ENCODE data around the gene TPM1. TPM values are rescaled to one million over a fixed set of nuclear protein-coding genes. Genes with fewer than 3 reads are reported as not detected.

TPM1 gene
- total RNA-seq, 1 donor from 2014 or later = 11.1 TPM

GRCh38 chr15:63046917-63047760 lies 4.6 kb downstream of the TPM1 start:
- peaks cover 61% of the 10 kb centered on the region for H3K27me3 Mint-ChIP-seq (ENCODE audit: low read depth)
- H3K9me3 Mint-ChIP-seq = no peaks in the 10 kb centered on the region
- H3K4me3 Mint-ChIP-seq (ENCODE audit: low read depth) = peak overlapping the region; percentile 77
- DNase-seq (ENCODE audit: low spot score) = no peak
- peak overlapping the region; percentile 5 for H3K27ac Mint-ChIP-seq
- H3K36me3 Mint-ChIP-seq (ENCODE audit: low read depth) = no peaks in the 10 kb centered on the region
- peaks cover 14% of the 10 kb centered on the region for H3K4me1 Mint-ChIP-seq (ENCODE audit: low read depth)
- intact Hi-C loops (cut with micrococcal nuclease) = loop anchor here (1.0 to 10.0 kb wide), 5 partner anchors 46 to 355 kb away; partner anchors contain the start of gene APH1B

GRCh38 chr15:63047792-63048114 lies 5.2 kb downstream of the TPM1 start:
- Mint-ChIP-seq H3K4me1 (ENCODE audit: low read depth) (peaks cover 14% of the 10 kb centered on the region), H3K9me3 (no peaks in the 10 kb centered on the region), H3K27me3 (ENCODE audit: low read depth) (peaks cover 61% of the 10 kb centered on the region), H3K36me3 (ENCODE audit: low read depth) (no peaks in the 10 kb centered on the region), H3K4me3 (ENCODE audit: low read depth) (peak overlapping the region; percentile 77), H3K27ac (peak overlapping the region; percentile 5)
- DNase-seq (ENCODE audit: low spot score) = no peak
- intact Hi-C loops (cut with micrococcal nuclease) = loop anchor here (1.0 to 10.0 kb wide), 5 partner anchors 46 to 355 kb away; partner anchors contain the start of gene APH1B

GRCh38 chr15:63048115-63048775 lies 5.7 kb downstream of the TPM1 start:
- peak; percentile 81 for DNase-seq (ENCODE audit: low spot score)
- intact Hi-C loops (cut with micrococcal nuclease) = loop anchor here (5.0 to 10.0 kb wide), 4 partner anchors 147 to 354 kb away; partner anchors contain the start of gene APH1B
- no peak overlapping the region for H3K27ac Mint-ChIP-seq
- no peaks in the 10 kb centered on the region for H3K9me3 Mint-ChIP-seq
- peaks cover 11% of the 10 kb centered on the region for H3K4me1 Mint-ChIP-seq (ENCODE audit: low read depth)
- H3K27me3 Mint-ChIP-seq (ENCODE audit: low read depth) = peaks cover 57% of the 10 kb centered on the region
- no peaks in the 10 kb centered on the region for H3K36me3 Mint-ChIP-seq (ENCODE audit: low read depth)
- H3K4me3 Mint-ChIP-seq (ENCODE audit: low read depth) = peak overlapping the region; percentile 89

- H3K27ac Mint-ChIP-seq = peak overlapping the region; percentile 63
- peak overlapping the region; percentile 89 for H3K4me3 Mint-ChIP-seq (ENCODE audit: low read depth)
- H3K4me1 Mint-ChIP-seq (ENCODE audit: low read depth) = peaks cover 11% of the 10 kb centered on the region
- DNase-seq (ENCODE audit: low spot score) = peak; percentile 29
- intact Hi-C loops (cut with micrococcal nuclease) = loop anchor here (5.0 to 10.0 kb wide), 4 partner anchors 146 to 353 kb away; partner anchors contain the start of gene APH1B
- peaks cover 50% of the 10 kb centered on the region for H3K27me3 Mint-ChIP-seq (ENCODE audit: low read depth)
- no peaks in the 10 kb centered on the region for H3K36me3 Mint-ChIP-seq (ENCODE audit: low read depth)
- H3K9me3 Mint-ChIP-seq = no peaks in the 10 kb centered on the region
Observed at GRCh38 chr15:63048776-63049665, 6.5 kb downstream of the TPM1 start.

GRCh38 chr15:63049783-63050371 lies 7.3 kb downstream of the TPM1 start:
- H3K27me3 Mint-ChIP-seq (ENCODE audit: low read depth) = peaks cover 42% of the 10 kb centered on the region
- peak overlapping the region; percentile 43 for H3K4me3 Mint-ChIP-seq (ENCODE audit: low read depth)
- H3K4me1 Mint-ChIP-seq (ENCODE audit: low read depth) = peaks cover 11% of the 10 kb centered on the region
- intact Hi-C loops (cut with micrococcal nuclease) = loop anchor here (5.0 to 10.0 kb wide), 4 partner anchors 145 to 352 kb away; partner anchors contain the start of gene APH1B
- no peaks in the 10 kb centered on the region for H3K9me3 Mint-ChIP-seq
- DNase-seq (ENCODE audit: low spot score) = no peak
- H3K36me3 Mint-ChIP-seq (ENCODE audit: low read depth) = no peaks in the 10 kb centered on the region
- H3K27ac Mint-ChIP-seq = no peak overlapping the region

GRCh38 chr15:63050731-63051155 lies 8.2 kb downstream of the TPM1 start:
- intact Hi-C loops (cut with micrococcal nuclease) = no loop called here
- H3K4me3 Mint-ChIP-seq (ENCODE audit: low read depth) = no peak overlapping the region
- no peaks in the 10 kb centered on the region for H3K36me3 Mint-ChIP-seq (ENCODE audit: low read depth)
- H3K27ac Mint-ChIP-seq = no peak overlapping the region
- H3K9me3 Mint-ChIP-seq = no peaks in the 10 kb centered on the region
- peaks cover 33% of the 10 kb centered on the region for H3K27me3 Mint-ChIP-seq (ENCODE audit: low read depth)
- no peak for DNase-seq (ENCODE audit: low spot score)
- H3K4me1 Mint-ChIP-seq (ENCODE audit: low read depth) = peaks cover 11% of the 10 kb centered on the region

- Mint-ChIP-seq H3K36me3 (ENCODE audit: low read depth) (no peaks in the 10 kb centered on the region), H3K9me3 (no peaks in the 10 kb centered on the region), H3K27ac (no peak overlapping the region), H3K4me1 (ENCODE audit: low read depth) (peaks cover 11% of the 10 kb centered on the region), H3K27me3 (ENCODE audit: low read depth) (peaks cover 28% of the 10 kb centered on the region), H3K4me3 (ENCODE audit: low read depth) (no peak overlapping the region)
- intact Hi-C loops (cut with micrococcal nuclease) = no loop called here
- DNase-seq (ENCODE audit: low spot score) = no peak
Observed at GRCh38 chr15:63051156-63052066, 8.9 kb downstream of the TPM1 start.

- Mint-ChIP-seq H3K27ac (no peak overlapping the region), H3K4me3 (ENCODE audit: low read depth) (no peak overlapping the region), H3K36me3 (ENCODE audit: low read depth) (no peaks in the 10 kb centered on the region), H3K9me3 (no peaks in the 10 kb centered on the region), H3K4me1 (ENCODE audit: low read depth) (peaks cover 14% of the 10 kb centered on the region), H3K27me3 (ENCODE audit: low read depth) (peaks cover 23% of the 10 kb centered on the region)
- no peak for DNase-seq (ENCODE audit: low spot score)
- intact Hi-C loops (cut with micrococcal nuclease) = no loop called here
Observed at GRCh38 chr15:63052077-63052841, 9.7 kb downstream of the TPM1 start.

GRCh38 chr15:63052961-63053698 lies 10.6 kb downstream of the TPM1 start:
- H3K4me3 Mint-ChIP-seq (ENCODE audit: low read depth) = no peak overlapping the region
- no peak for DNase-seq (ENCODE audit: low spot score)
- peaks cover 17% of the 10 kb centered on the region for H3K27me3 Mint-ChIP-seq (ENCODE audit: low read depth)
- H3K9me3 Mint-ChIP-seq = no peaks in the 10 kb centered on the region
- peaks cover 11% of the 10 kb centered on the region for H3K4me1 Mint-ChIP-seq (ENCODE audit: low read depth)
- no peak overlapping the region for H3K27ac Mint-ChIP-seq
- H3K36me3 Mint-ChIP-seq (ENCODE audit: low read depth) = no peaks in the 10 kb centered on the region
- intact Hi-C loops (cut with micrococcal nuclease) = no loop called here

- DNase-seq (ENCODE audit: low spot score) = no peak
- intact Hi-C loops (cut with micrococcal nuclease) = no loop called here
- Mint-ChIP-seq H3K4me1 (ENCODE audit: low read depth) (peaks cover 6% of the 10 kb centered on the region), H3K27me3 (ENCODE audit: low read depth) (peaks cover 11% of the 10 kb centered on the region), H3K36me3 (ENCODE audit: low read depth) (no peaks in the 10 kb centered on the region), H3K4me3 (ENCODE audit: low read depth) (no peak overlapping the region), H3K27ac (no peak overlapping the region), H3K9me3 (no peaks in the 10 kb centered on the region)
Observed at GRCh38 chr15:63054281-63054683, 11.7 kb downstream of the TPM1 start.

All from activated T-helper 2 cell treated with anti-CD3 and anti-CD28 coated beads, Interferon-gamma antibody, Interleukin-2, Interleukin-4, amounts not matched to agents 10 μg/mL and 5 μg/mL and 100 μg/mL, durations not matched to agents 14 hours and 24 hours and 36 hours (primary cell).